ENCODE data around the gene CDHR3. TPM values are rescaled to one million over a fixed set of nuclear protein-coding genes. Genes with fewer than 3 reads are reported as not detected.

CDHR3 gene
- total RNA-seq, 4 donors from 2014 or later: 5.4 to 7.9 (median 5.9) TPM; not detected in 1

GRCh38 chr7:105987046-105987445 is 24.0 kb downstream of the CDHR3 start:
- Histone ChIP-seq H3K36me3 (no peaks in the 10 kb centered on the region), H3K9me3 (no peaks in the 10 kb centered on the region), H3K27me3 (no peaks in the 10 kb centered on the region), H3K4me1 (no peaks in the 10 kb centered on the region), H3K4me3 (no peak overlapping the region), H3K27ac (no peak overlapping the region)
- no peak for DNase-seq
- intact Hi-C loops (cut with DNase I; ENCODE audit: low total_unique reads): no loop called here
- no peak for TF ChIP-seq POLR2A (IDR thresholded peaks at IDR 0.05)
- no peak for TF ChIP-seq CTCF (IDR thresholded peaks at IDR 0.05)

- DNase-seq: no peak
- Histone ChIP-seq H3K36me3 (no peaks in the 10 kb centered on the region), H3K27ac (no peak overlapping the region), H3K4me1 (no peaks in the 10 kb centered on the region), H3K9me3 (no peaks in the 10 kb centered on the region), H3K27me3 (no peaks in the 10 kb centered on the region), H3K4me3 (no peak overlapping the region)
- TF ChIP-seq CTCF (IDR thresholded peaks at IDR 0.05) (no peak), POLR2A (IDR thresholded peaks at IDR 0.05) (no peak)
- intact Hi-C loops (cut with DNase I; ENCODE audit: low total_unique reads): no loop called here
These were observed 25.2 kb downstream of the CDHR3 start for GRCh38 chr7:105988276-105988675.

GRCh38 chr7:105989191-105989590 is 26.1 kb downstream of the CDHR3 start:
- Histone ChIP-seq H3K27ac (no peak overlapping the region), H3K9me3 (no peaks in the 10 kb centered on the region), H3K27me3 (no peaks in the 10 kb centered on the region), H3K4me1 (no peaks in the 10 kb centered on the region), H3K36me3 (no peaks in the 10 kb centered on the region), H3K4me3 (no peak overlapping the region)
- no peak for TF ChIP-seq POLR2A (IDR thresholded peaks at IDR 0.05)
- TF ChIP-seq CTCF (IDR thresholded peaks at IDR 0.05): no peak
- intact Hi-C loops (cut with DNase I; ENCODE audit: low total_unique reads): no loop called here
- DNase-seq: no peak

- Histone ChIP-seq H3K4me1 (no peaks in the 10 kb centered on the region), H3K36me3 (no peaks in the 10 kb centered on the region), H3K9me3 (no peaks in the 10 kb centered on the region), H3K4me3 (no peak overlapping the region), H3K27ac (no peak overlapping the region), H3K27me3 (no peaks in the 10 kb centered on the region)
- TF ChIP-seq CTCF (IDR thresholded peaks at IDR 0.05): no peak
- no peak for DNase-seq
- intact Hi-C loops (cut with DNase I; ENCODE audit: low total_unique reads): no loop called here
These were observed 26.6 kb downstream of the CDHR3 start for GRCh38 chr7:105989686-105990085.

- H3K27me3 ChIP-seq: no peaks in the 10 kb centered on the region
- no peak overlapping the region for H3K4me3 ChIP-seq
- no peaks in the 10 kb centered on the region for H3K9me3 ChIP-seq
- intact Hi-C loops (cut with DNase I; ENCODE audit: low total_unique reads): no loop called here
- no peak for TF ChIP-seq CTCF (IDR thresholded peaks at IDR 0.05)
- TF ChIP-seq POLR2A (IDR thresholded peaks at IDR 0.05): no peak
- no peaks in the 10 kb centered on the region for H3K4me1 ChIP-seq
- no peaks in the 10 kb centered on the region for H3K36me3 ChIP-seq
- H3K27ac ChIP-seq: peak overlapping the region in 1 of 2 donors; percentile 16
- no peak for DNase-seq
These were observed 27.1 kb downstream of the CDHR3 start for GRCh38 chr7:105990141-105990540.
